ENCODE results near the gene IBA57. TPM values are rescaled to one million over a fixed set of nuclear protein-coding genes. Genes with fewer than 3 reads are reported as not detected.
A peak's percentile ranks its signal among the peaks of the same experiment; 100 is the strongest.
"Not testable (repeated sequence)": the region's sequence is repeated elsewhere in the genome, so short reads cannot be mapped to it uniquely, and the experiment has no call there.

The IBA57 gene
- total and polyA plus RNA-seq, 2 donors, result 1.7 to 4.2 TPM

- DNase-seq (ENCODE audit: low read depth in 6 of 9, low spot score in 9 of 9), result peak in 4 of 9 donors; percentile 45 to 76 (median 60)
- Histone ChIP-seq H3K9me3 (ENCODE audit: control insufficient read depth in 2 of 2, insufficient read depth in 1 of 2, low read length in 1 of 2) (no peaks in the 10 kb centered on the region), H3K27ac (ENCODE audit: low read depth in 1 of 2, low read length in 1 of 2) (peak overlapping the region; percentile 77 to 92), H3K4me3 (ENCODE audit: low read length in 2 of 2) (peak overlapping the region; percentile 62 to 86), H3K36me3 (ENCODE audit: control insufficient read depth in 2 of 2, insufficient read depth in 2 of 2, low read length in 1 of 2) (peaks cover 4 to 5% of the 10 kb centered on the region in 2 donors), H3K27me3 (ENCODE audit: control insufficient read depth in 2 of 2, insufficient read depth in 1 of 2, low read length in 1 of 2) (peaks cover 0 to 3% of the 10 kb centered on the region in 2 donors), H3K4me1 (ENCODE audit: control insufficient read depth in 2 of 2, insufficient read depth in 2 of 2, low read length in 2 of 2) (peaks cover 6 to 41% of the 10 kb centered on the region in 2 donors)
- WGBS, result 24% methylated on average over 26 of the region's 26 CpGs
Observed at GRCh38 chr1:228166170-228166936, 749 bp downstream of the IBA57 start.

GRCh38 chr1:228168563-228169270 is 3.1 kb downstream of the IBA57 start:
- no peak overlapping the region for H3K4me3 ChIP-seq (ENCODE audit: low read length in 2 of 2)
- no peaks in the 10 kb centered on the region for H3K9me3 ChIP-seq (ENCODE audit: control insufficient read depth in 2 of 2, insufficient read depth in 1 of 2, low read length in 1 of 2)
- no peaks in the 10 kb centered on the region for H3K27me3 ChIP-seq (ENCODE audit: control insufficient read depth in 2 of 2, insufficient read depth in 1 of 2, low read length in 1 of 2)
- 96% methylated on average over 12 of the region's 12 CpGs for WGBS
- H3K4me1 ChIP-seq (ENCODE audit: control insufficient read depth in 2 of 2, insufficient read depth in 2 of 2, low read length in 2 of 2), result peaks cover 0 to 19% of the 10 kb centered on the region in 2 donors
- H3K27ac ChIP-seq (ENCODE audit: low read depth in 1 of 2, low read length in 1 of 2), result no peak overlapping the region
- H3K36me3 ChIP-seq (ENCODE audit: control insufficient read depth in 2 of 2, insufficient read depth in 2 of 2, low read length in 1 of 2), result peaks cover 4 to 5% of the 10 kb centered on the region in 2 donors
- no peak for DNase-seq (ENCODE audit: low read depth in 6 of 9, low spot score in 9 of 9)

GRCh38 chr1:228169345-228169744 is 3.7 kb downstream of the IBA57 start:
- WGBS, result 97% methylated on average over 2 of the region's 2 CpGs
- H3K9me3 ChIP-seq (ENCODE audit: control insufficient read depth in 2 of 2, insufficient read depth in 1 of 2, low read length in 1 of 2), result peaks cover 0 to under 1% of the 10 kb centered on the region in 2 donors

GRCh38 chr1:228170666-228171065 is 5.1 kb downstream of the IBA57 start:
- Histone ChIP-seq H3K4me3 (ENCODE audit: low read length in 2 of 2) (no peak overlapping the region), H3K9me3 (ENCODE audit: control insufficient read depth in 2 of 2, insufficient read depth in 1 of 2, low read length in 1 of 2) (peaks cover 0 to 6% of the 10 kb centered on the region in 2 donors), H3K27me3 (ENCODE audit: control insufficient read depth in 2 of 2, insufficient read depth in 1 of 2, low read length in 1 of 2) (no peaks in the 10 kb centered on the region), H3K36me3 (ENCODE audit: control insufficient read depth in 2 of 2, insufficient read depth in 2 of 2, low read length in 1 of 2) (peaks cover 11 to 15% of the 10 kb centered on the region in 2 donors), H3K4me1 (ENCODE audit: control insufficient read depth in 2 of 2, insufficient read depth in 2 of 2, low read length in 2 of 2) (peaks cover 0 to 6% of the 10 kb centered on the region in 2 donors), H3K27ac (ENCODE audit: low read depth in 1 of 2, low read length in 1 of 2) (no peak overlapping the region)
- 94% methylated on average over 7 of the region's 7 CpGs for WGBS
- DNase-seq (ENCODE audit: low read depth in 6 of 9, low spot score in 9 of 9), result no peak

More at GRCh38 chr1:228169345-228169744, 3.7 kb downstream of the IBA57 start:
- no peak overlapping the region for H3K27ac ChIP-seq (ENCODE audit: low read depth in 1 of 2, low read length in 1 of 2)
- H3K4me1 ChIP-seq (ENCODE audit: control insufficient read depth in 2 of 2, insufficient read depth in 2 of 2, low read length in 2 of 2), result peaks cover 0 to 15% of the 10 kb centered on the region in 2 donors
- H3K4me3 ChIP-seq (ENCODE audit: low read length in 2 of 2), result no peak overlapping the region
- no peak for DNase-seq (ENCODE audit: low read depth in 6 of 9, low spot score in 9 of 9)
- H3K36me3 ChIP-seq (ENCODE audit: control insufficient read depth in 2 of 2, insufficient read depth in 2 of 2, low read length in 1 of 2), result peaks cover 4 to 5% of the 10 kb centered on the region in 2 donors
- no peaks in the 10 kb centered on the region for H3K27me3 ChIP-seq (ENCODE audit: control insufficient read depth in 2 of 2, insufficient read depth in 1 of 2, low read length in 1 of 2)

GRCh38 chr1:228171221-228171891 is 5.8 kb downstream of the IBA57 start:
- H3K27me3 ChIP-seq (ENCODE audit: control insufficient read depth in 2 of 2, insufficient read depth in 1 of 2, low read length in 1 of 2), result no peaks in the 10 kb centered on the region
- DNase-seq (ENCODE audit: low read depth in 6 of 9, low spot score in 9 of 9), result no peak
- no peak overlapping the region for H3K27ac ChIP-seq (ENCODE audit: low read depth in 1 of 2, low read length in 1 of 2)
- 91% methylated on average over 10 of the region's 10 CpGs for WGBS
- H3K9me3 ChIP-seq (ENCODE audit: control insufficient read depth in 2 of 2, insufficient read depth in 1 of 2, low read length in 1 of 2), result peaks cover 0 to 6% of the 10 kb centered on the region in 2 donors
- peaks cover 0 to 4% of the 10 kb centered on the region in 2 donors for H3K4me1 ChIP-seq (ENCODE audit: control insufficient read depth in 2 of 2, insufficient read depth in 2 of 2, low read length in 2 of 2)
- no peak overlapping the region for H3K4me3 ChIP-seq (ENCODE audit: low read length in 2 of 2)
- peaks cover 11 to 18% of the 10 kb centered on the region in 2 donors for H3K36me3 ChIP-seq (ENCODE audit: control insufficient read depth in 2 of 2, insufficient read depth in 2 of 2, low read length in 1 of 2)

GRCh38 chr1:228172591-228173527 is 7.3 kb downstream of the IBA57 start:
- H3K27ac ChIP-seq (ENCODE audit: low read depth in 1 of 2, low read length in 1 of 2), result no peak overlapping the region
- H3K9me3 ChIP-seq (ENCODE audit: control insufficient read depth in 2 of 2, insufficient read depth in 1 of 2, low read length in 1 of 2), result peaks cover 0 to 6% of the 10 kb centered on the region in 2 donors
- peaks cover 10 to 18% of the 10 kb centered on the region in 2 donors for H3K36me3 ChIP-seq (ENCODE audit: control insufficient read depth in 2 of 2, insufficient read depth in 2 of 2, low read length in 1 of 2)
- 96% methylated on average over 21 of the region's 21 CpGs for whole genome bisulfite sequencing
- H3K4me1 ChIP-seq (ENCODE audit: control insufficient read depth in 2 of 2, insufficient read depth in 2 of 2, low read length in 2 of 2), result no peaks in the 10 kb centered on the region
- H3K4me3 ChIP-seq (ENCODE audit: low read length in 2 of 2), result no peak overlapping the region
- no peak for DNase-seq (ENCODE audit: low read depth in 6 of 9, low spot score in 9 of 9)
- H3K27me3 ChIP-seq (ENCODE audit: control insufficient read depth in 2 of 2, insufficient read depth in 1 of 2, low read length in 1 of 2), result no peaks in the 10 kb centered on the region

- H3K36me3 ChIP-seq (ENCODE audit: control insufficient read depth in 2 of 2, insufficient read depth in 2 of 2, low read length in 1 of 2), result peaks cover 6 to 14% of the 10 kb centered on the region in 2 donors
- not testable (repeated sequence) for H3K27ac ChIP-seq (ENCODE audit: low read depth in 1 of 2, low read length in 1 of 2); H3K4me3 ChIP-seq (ENCODE audit: low read length in 2 of 2); DNase-seq (ENCODE audit: low read depth in 6 of 9, low spot score in 9 of 9); H3K27me3 ChIP-seq (ENCODE audit: control insufficient read depth in 2 of 2, insufficient read depth in 1 of 2, low read length in 1 of 2); H3K9me3 ChIP-seq (ENCODE audit: control insufficient read depth in 2 of 2, insufficient read depth in 1 of 2, low read length in 1 of 2); H3K4me1 ChIP-seq (ENCODE audit: control insufficient read depth in 2 of 2, insufficient read depth in 2 of 2, low read length in 2 of 2)
- 80% methylated on average over 36 of the region's 69 CpGs for WGBS
Observed at GRCh38 chr1:228173528-228174481, 8.2 kb downstream of the IBA57 start.

Measured in thymus (tissue), 11 donors.